Measurements from ENCODE around the gene DET1. TPM values are rescaled to one million over a fixed set of nuclear protein-coding genes. Genes with fewer than 3 reads are reported as not detected.
"Not testable (repeated sequence)": the region's sequence is repeated elsewhere in the genome, so short reads cannot be mapped to it uniquely, and the experiment has no call there.

DET1 gene
- total RNA-seq, 4 donors from 2014 or later, result 4.1 to 8.4 (median 6.4) TPM

DNA sequence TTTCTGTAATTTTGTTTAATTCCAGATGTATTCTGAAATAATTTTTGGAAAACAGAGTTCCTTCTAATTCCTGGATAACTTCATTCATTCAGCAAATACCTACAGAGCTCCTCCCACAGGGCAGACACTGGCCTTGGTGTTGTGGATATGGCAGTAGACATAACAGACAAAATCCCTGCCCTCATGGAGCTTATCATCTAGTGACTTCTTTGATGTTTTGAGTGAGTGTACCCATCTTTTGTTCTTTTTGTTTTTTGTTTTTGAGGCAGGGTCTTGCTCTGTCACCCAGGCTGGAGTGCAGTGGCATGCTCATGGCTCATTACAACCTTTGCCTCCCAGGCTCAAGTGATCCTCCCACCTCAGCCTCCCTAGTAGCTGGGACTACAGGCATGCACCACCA is 21.1 kb downstream of the DET1 start:
- Histone ChIP-seq H3K4me1 (peaks cover 20 to 26% of the 10 kb centered on the region in 2 donors), H3K9me3 (no peaks in the 10 kb centered on the region), H3K27ac (no peak overlapping the region), H3K36me3 (peaks cover 0 to 13% of the 10 kb centered on the region in 2 donors), H3K4me3 (no peak overlapping the region), H3K27me3 (no peaks in the 10 kb centered on the region)
- TF ChIP-seq POLR2A (IDR thresholded peaks at IDR 0.05), result no peak
- TF ChIP-seq, protein P1, sequence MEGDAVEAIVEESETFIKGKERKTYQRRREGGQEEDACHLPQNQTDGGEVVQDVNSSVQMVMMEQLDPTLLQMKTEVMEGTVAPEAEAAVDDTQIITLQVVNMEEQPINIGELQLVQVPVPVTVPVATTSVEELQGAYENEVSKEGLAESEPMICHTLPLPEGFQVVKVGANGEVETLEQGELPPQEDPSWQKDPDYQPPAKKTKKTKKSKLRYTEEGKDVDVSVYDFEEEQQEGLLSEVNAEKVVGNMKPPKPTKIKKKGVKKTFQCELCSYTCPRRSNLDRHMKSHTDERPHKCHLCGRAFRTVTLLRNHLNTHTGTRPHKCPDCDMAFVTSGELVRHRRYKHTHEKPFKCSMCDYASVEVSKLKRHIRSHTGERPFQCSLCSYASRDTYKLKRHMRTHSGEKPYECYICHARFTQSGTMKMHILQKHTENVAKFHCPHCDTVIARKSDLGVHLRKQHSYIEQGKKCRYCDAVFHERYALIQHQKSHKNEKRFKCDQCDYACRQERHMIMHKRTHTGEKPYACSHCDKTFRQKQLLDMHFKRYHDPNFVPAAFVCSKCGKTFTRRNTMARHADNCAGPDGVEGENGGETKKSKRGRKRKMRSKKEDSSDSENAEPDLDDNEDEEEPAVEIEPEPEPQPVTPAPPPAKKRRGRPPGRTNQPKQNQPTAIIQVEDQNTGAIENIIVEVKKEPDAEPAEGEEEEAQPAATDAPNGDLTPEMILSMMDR (IDR thresholded peaks at IDR 0.05 in 4 of 5, conservative IDR thresholded peaks at IDR 0.05 in 1 of 5), result no peak
- DNase-seq (no peak), ATAC-seq (no peak)
- intact Hi-C loops (cut with DNase I; ENCODE audit: low total_unique reads) (no loop called here), in situ Hi-C loops (cut with MboI; ENCODE audit: low sequenced_read_pairs in 4 of 4) (no loop called here)

DNA sequence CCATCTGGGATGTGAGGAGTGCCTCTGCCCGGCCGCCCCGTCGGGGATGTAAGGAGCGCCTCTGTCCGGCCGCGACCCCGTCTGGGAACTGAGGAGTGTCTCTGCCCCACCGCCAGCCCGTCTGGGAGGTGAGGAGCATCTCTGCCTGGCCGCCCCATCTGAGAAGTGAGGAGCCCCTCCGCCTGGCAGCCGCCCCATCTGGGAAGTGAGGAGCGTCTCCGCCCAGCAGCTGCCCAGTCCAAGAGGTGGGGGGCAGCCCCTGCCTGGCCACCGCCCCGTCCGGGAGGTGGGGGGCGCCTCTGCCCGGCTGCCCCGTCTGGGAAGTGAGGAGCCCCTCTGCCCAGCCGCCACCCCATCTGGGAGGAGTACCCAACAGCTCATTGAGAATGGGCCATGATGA is 22.4 kb downstream of the DET1 start:
- H3K4me1 ChIP-seq, result peaks cover 18 to 25% of the 10 kb centered on the region in 2 donors
- in situ Hi-C loops (cut with MboI; ENCODE audit: low sequenced_read_pairs in 4 of 4); intact Hi-C loops (cut with DNase I; ENCODE audit: low total_unique reads); H3K27me3 ChIP-seq; H3K9me3 ChIP-seq; ATAC-seq; DNase-seq; H3K36me3 ChIP-seq; H3K4me3 ChIP-seq; H3K27ac ChIP-seq: not testable (repeated sequence)

DNA sequence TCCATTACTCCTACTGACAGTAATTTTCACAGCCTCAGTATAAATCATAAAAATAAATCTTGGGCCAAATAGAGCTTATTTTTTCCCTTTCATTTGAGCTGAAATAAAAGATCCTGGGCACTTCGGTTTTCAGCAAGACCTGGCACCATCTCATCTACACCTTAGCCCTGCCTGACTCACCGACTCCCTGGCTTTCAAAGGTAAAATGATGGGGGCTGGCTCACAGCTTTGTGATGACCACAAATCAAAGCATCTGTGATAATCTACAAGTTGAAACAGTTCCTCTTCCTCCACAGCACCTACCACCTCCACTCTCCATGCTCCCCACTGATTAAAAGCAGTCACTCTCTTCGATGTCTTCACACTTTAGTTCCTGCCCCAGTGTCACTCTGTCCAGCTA is 27.6 kb downstream of the DET1 start:
- Histone ChIP-seq H3K4me3 (no peak overlapping the region), H3K27me3 (no peaks in the 10 kb centered on the region), H3K9me3 (no peaks in the 10 kb centered on the region), H3K4me1 (no peaks in the 10 kb centered on the region), H3K36me3 (peaks cover 0 to 7% of the 10 kb centered on the region in 2 donors), H3K27ac (no peak overlapping the region)
- ATAC-seq (no peak), DNase-seq (no peak)
- in situ Hi-C loops (cut with MboI; ENCODE audit: low sequenced_read_pairs in 4 of 4) (no loop called here), intact Hi-C loops (cut with DNase I; ENCODE audit: low total_unique reads) (no loop called here)
- TF ChIP-seq, protein P1 (IDR thresholded peaks at IDR 0.05 in 4 of 5, conservative IDR thresholded peaks at IDR 0.05 in 1 of 5), result no peak
- TF ChIP-seq POLR2A (IDR thresholded peaks at IDR 0.05), result no peak

DNA sequence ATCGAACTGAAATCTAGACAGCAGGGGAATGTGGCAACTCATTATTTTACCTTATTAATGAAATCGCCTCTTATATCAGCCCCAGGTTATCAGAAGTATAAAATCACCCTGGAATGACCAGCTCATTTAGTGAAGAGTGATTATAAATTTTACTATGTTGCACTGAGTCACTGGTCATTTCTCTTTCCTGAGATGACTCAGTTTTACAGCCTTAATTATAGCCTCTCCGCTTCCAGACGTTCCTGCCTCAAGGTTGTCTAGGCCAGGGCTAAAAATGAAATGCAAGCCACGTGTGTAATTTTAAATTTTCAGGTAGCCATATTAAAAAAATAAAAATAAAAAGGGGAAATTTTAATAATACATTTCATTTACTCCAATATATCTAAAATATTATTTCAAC is 33.3 kb downstream of the DET1 start:
- intact Hi-C loops (cut with DNase I; ENCODE audit: low total_unique reads), result no loop called here
- ATAC-seq, result no peak
- no peak overlapping the region for H3K27ac ChIP-seq

DNA sequence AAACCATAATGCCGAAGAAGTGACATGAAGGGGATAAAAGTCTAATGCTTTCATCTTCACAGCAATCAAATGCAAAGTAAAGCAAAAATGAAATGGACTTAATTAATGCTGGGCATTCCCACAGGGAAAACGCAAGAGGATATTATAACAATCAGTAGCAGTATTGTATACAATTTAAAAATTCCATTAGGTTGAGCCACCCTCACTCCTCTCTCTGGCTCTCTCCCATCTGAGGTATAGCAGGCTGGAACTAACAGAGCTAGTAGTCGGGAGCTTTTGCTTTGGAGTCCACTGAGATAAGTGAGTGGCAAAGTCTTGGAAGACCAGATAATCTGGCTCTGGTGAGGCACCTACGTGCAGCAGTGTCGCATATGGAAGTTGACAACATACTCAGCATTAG is 33.9 kb downstream of the DET1 start:
- H3K36me3 ChIP-seq, result peaks cover 0 to 49% of the 10 kb centered on the region in 2 donors
- H3K4me3 ChIP-seq, result no peak overlapping the region
- H3K9me3 ChIP-seq, result no peaks in the 10 kb centered on the region
- H3K27me3 ChIP-seq, result no peaks in the 10 kb centered on the region
- no peak overlapping the region for H3K27ac ChIP-seq
- ATAC-seq (no peak), DNase-seq (no peak)
- no peak for TF ChIP-seq POLR2A (IDR thresholded peaks at IDR 0.05)
- TF ChIP-seq, protein P1 (IDR thresholded peaks at IDR 0.05 in 4 of 5, conservative IDR thresholded peaks at IDR 0.05 in 1 of 5), result no peak
- intact Hi-C loops (cut with DNase I; ENCODE audit: low total_unique reads), result no loop called here
- in situ Hi-C loops (cut with MboI; ENCODE audit: low sequenced_read_pairs in 4 of 4), result no loop called here
- no peaks in the 10 kb centered on the region for H3K4me1 ChIP-seq

More for the DNA sequence above, 33.3 kb downstream of the DET1 start:
- Histone ChIP-seq H3K4me1 (no peaks in the 10 kb centered on the region), H3K27me3 (no peaks in the 10 kb centered on the region), H3K36me3 (peaks cover 0 to 43% of the 10 kb centered on the region in 2 donors), H3K9me3 (no peaks in the 10 kb centered on the region), H3K4me3 (no peak overlapping the region)
- in situ Hi-C loops (cut with MboI; ENCODE audit: low sequenced_read_pairs in 4 of 4), result no loop called here
- DNase-seq, result no peak
- TF ChIP-seq, protein P1 (IDR thresholded peaks at IDR 0.05 in 4 of 5, conservative IDR thresholded peaks at IDR 0.05 in 1 of 5), result no peak
- no peak for TF ChIP-seq POLR2A (IDR thresholded peaks at IDR 0.05)

All from gastrocnemius medialis (tissue), 4 donors.